GM13976 (cell line): ENCODE measurements around the gene NPTXR.

Source experiments
- DNase-seq: peaks from one replicate; pipeline ENCODE4 v3.0.0; 2012; ENCODE audit warnings: low spot score
- in situ Hi-C: fragments of 300-500 bp; cut with MboI; formaldehyde crosslinking; loops from one replicate; pipeline ENCODE4 v1.12.0; 2022; ENCODE audit warnings: low sequenced_read_pairs, mixed read lengths, inconsistent platforms; ENCODE audit not compliant: unreplicated experiment
- TF ChIP-seq, protein P1 (sequence below): IDR thresholded peaks from 2 replicates; pipeline ENCODE4 v1.5.1; 2012; ENCODE audit warnings: borderline replicate concordance, mild to moderate bottlenecking; ENCODE audit not compliant: insufficient read depth; ENCODE audit errors: extremely low read depth, missing control alignments, control extremely low read depth

Gene NPTXR

DNA sequence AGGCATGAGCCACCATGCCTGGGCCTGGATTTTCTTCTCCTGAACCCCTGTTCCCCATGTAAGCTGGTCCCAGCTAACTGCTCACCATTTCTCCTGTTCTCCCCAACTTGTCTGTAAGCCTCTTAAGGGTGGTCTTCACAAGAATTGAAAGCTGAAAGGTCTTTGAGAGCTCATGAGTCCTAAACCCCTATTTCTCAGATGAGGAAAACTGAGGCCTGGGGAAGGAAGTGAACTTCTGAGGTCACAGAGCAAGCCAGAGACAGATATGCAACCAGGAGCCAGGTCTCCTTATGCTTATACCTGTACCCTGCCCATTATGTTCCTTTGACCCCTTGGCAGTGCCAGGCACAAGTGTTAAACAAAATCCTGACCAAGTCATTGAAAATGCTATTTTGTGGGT, 16.3 kb downstream of the NPTXR start:
- in situ Hi-C loops: no loop called here
- DNase-seq: no peak
- TF ChIP-seq, protein P1, sequence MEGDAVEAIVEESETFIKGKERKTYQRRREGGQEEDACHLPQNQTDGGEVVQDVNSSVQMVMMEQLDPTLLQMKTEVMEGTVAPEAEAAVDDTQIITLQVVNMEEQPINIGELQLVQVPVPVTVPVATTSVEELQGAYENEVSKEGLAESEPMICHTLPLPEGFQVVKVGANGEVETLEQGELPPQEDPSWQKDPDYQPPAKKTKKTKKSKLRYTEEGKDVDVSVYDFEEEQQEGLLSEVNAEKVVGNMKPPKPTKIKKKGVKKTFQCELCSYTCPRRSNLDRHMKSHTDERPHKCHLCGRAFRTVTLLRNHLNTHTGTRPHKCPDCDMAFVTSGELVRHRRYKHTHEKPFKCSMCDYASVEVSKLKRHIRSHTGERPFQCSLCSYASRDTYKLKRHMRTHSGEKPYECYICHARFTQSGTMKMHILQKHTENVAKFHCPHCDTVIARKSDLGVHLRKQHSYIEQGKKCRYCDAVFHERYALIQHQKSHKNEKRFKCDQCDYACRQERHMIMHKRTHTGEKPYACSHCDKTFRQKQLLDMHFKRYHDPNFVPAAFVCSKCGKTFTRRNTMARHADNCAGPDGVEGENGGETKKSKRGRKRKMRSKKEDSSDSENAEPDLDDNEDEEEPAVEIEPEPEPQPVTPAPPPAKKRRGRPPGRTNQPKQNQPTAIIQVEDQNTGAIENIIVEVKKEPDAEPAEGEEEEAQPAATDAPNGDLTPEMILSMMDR: no peak

GRCh38 chr22:38826801-38827200, 17.0 kb downstream of the NPTXR start:
- TF ChIP-seq, protein P1: no peak
- no peak for DNase-seq
- in situ Hi-C loops: no loop called here

DNA sequence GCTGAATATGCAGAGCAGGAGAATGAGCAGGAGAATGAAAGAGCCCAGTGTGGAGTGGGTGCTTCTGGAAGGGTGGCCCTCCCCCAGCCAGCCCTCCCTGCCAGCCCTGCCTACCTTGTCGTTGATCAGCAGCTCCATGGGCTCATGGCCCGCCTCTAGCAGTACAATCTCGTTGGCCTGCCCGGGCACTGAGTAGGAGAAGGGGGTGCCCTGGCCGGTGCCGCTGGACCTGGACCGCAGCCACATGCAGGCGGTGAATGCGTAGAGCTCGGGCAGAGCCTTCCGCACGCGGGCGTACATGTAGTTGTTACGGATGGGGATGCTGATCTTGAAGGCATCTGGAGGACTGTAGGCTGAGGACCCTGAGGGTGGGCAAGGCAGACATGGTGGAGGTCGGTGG, 17.4 kb downstream of the NPTXR start:
- in situ Hi-C loops: no loop called here
- TF ChIP-seq, protein P1: no peak

DNA sequence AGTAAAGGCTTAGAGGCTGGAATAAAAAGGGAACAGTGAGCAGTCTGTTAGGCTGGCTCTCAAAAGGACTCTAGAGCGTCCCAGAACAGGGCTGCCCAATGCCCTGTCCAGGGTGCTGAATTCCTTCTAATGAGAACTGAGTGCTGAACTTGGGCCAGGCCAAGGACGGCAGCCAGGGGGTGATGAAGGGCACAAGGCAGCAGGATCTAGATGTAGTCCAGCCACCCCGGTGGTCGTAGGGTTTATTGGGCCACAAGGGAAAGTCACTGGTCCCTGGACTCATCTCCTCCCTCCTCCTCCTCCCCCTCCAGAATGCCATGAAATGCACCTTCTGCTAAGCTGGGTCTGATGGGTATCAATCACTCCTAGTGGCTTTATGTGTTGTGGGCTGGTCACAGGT, 19.2 kb downstream of the NPTXR start:
- TF ChIP-seq, protein P1: no peak
- in situ Hi-C loops: no loop called here
- DNase-seq: peak; percentile 78

More for the DNA sequence above, 17.4 kb downstream of the NPTXR start:
- no peak for DNase-seq

DNA sequence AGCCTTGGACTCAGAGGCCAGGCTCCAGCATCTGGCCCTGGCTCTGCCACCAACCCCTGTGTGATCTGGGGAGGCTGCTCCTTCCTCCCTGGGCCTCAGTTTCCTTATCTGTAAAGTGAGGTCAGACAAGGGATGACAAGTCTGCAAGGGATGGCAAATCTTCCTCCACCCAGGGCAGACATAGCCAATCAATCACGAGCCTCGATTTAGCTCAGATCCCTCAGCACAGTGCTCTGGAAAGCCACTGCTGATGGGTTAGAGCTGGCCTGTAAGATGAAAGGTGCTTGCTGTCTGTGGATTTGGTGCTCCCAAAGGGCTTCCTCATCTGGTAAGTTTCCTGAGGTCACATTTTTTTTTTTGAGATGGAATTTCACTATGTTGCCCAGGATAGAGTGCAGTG, 20.2 kb downstream of the NPTXR start:
- in situ Hi-C loops: no loop called here
- no peak for DNase-seq
- TF ChIP-seq, protein P1: no peak

DNA sequence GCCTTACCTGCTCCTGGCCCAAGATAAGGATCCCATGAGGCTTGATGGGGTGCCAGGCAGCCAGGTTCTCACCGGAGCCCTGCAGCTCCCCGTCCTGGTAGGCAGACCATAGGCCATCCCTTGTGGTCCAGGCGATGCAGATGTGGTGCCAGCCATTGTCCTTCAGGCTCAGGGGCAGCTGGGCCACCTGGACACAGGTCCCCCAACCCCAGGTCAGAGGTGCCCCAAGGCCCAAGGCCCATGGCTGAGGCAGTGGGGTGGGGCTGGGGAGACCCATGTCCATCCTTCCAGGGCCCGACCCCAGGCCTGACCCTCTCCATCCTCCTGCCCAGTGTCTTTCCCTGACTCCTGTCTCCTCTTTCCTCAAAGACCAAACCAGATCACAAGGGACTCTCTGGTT, 20.8 kb downstream of the NPTXR start:
- DNase-seq: no peak
- in situ Hi-C loops: no loop called here
- TF ChIP-seq, protein P1: no peak

DNA sequence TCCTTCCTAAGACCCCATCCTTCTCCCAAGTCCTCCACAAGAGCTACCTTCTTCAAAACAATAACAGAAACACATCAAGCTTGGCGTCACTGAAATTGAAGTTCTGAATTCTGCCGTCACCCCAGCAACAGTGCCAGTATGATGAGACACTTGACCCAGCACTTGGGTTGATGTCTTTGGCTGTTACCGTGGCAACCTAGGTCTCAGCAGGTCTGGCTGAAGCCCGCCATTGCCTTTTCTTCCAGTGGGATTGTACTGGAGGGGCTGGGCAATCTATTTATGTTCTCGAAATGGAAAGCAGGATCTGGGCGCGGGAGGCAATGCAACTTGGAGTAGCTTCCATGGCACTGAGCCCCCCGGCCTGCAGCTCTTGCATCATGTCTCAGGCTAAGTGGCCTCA, 23.8 kb downstream of the NPTXR start:
- in situ Hi-C loops: no loop called here
- no peak for DNase-seq
- TF ChIP-seq, protein P1: no peak
